MM.1S (cell line): Measurements from ENCODE around the gene TCTN3.

Source experiments
- EZH2 ChIP-seq: fragments of 300-600 bp; sonication (generic); optimal IDR thresholded peaks from 2 replicates; pipeline ENCODE3; 2017; ENCODE audit warnings: low read depth, mild to moderate bottlenecking, antibody characterized with exemption, low read length, mixed read lengths
- EZH2phosphoT487 ChIP-seq: fragments of 300-600 bp; sonication (generic); IDR thresholded peaks from 2 replicates; pipeline ENCODE4 v1.6.1; 2018; ENCODE audit warnings: antibody characterized with exemption, low read length
- TF ChIP-seq, protein P1 (sequence below): fragments of 300-600 bp; sonication (generic); IDR thresholded peaks from 2 replicates; pipeline ENCODE4 v1.5.1; 2016; ENCODE audit warnings: antibody characterized with exemption, low read length, mixed read lengths

DNA sequence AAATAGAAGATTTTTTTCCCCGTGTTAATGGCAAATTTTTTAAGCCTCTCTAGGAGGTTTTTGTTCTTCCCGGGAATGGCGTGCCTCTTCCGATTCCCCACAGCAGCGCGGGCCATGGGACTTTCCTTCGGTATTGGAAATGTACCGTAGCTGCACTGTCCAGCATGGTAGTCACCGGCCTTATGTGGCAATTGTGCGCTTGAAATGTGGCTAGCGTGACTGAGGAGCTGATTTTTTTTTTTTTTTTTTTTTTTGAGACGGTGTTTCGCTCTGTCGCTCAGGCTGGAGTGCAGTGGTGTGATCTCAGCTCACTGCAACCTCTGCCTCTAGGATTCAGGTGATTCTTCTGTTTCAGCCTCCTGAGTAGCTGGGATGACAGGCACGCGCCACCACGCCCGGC lies 938 bp upstream of the TCTN3 start:
- TF ChIP-seq, protein P1, sequence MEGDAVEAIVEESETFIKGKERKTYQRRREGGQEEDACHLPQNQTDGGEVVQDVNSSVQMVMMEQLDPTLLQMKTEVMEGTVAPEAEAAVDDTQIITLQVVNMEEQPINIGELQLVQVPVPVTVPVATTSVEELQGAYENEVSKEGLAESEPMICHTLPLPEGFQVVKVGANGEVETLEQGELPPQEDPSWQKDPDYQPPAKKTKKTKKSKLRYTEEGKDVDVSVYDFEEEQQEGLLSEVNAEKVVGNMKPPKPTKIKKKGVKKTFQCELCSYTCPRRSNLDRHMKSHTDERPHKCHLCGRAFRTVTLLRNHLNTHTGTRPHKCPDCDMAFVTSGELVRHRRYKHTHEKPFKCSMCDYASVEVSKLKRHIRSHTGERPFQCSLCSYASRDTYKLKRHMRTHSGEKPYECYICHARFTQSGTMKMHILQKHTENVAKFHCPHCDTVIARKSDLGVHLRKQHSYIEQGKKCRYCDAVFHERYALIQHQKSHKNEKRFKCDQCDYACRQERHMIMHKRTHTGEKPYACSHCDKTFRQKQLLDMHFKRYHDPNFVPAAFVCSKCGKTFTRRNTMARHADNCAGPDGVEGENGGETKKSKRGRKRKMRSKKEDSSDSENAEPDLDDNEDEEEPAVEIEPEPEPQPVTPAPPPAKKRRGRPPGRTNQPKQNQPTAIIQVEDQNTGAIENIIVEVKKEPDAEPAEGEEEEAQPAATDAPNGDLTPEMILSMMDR: no peak
- TF ChIP-seq EZH2 (no peak), EZH2phosphoT487 (no peak)
